T-cell (primary cell): ENCODE results near the gene KCTD3. TPM values are rescaled to one million over a fixed set of nuclear protein-coding genes. Genes with fewer than 3 reads are reported as not detected.

ENCODE experiments used
- ATAC-seq, 4 experiments: fragments of 200-7000 bp in 3 of 4; fragments of 150-1000 bp in 1 of 4; cut with Tn5 transposase; replicated peaks in 1 of 4; 1 replicate in 3 of 4; 2 replicates in 1 of 4; pipeline ENCODE4 v1.10.0; 2021; ENCODE audit warnings: moderate library complexity in 3 of 4, mild to moderate bottlenecking in 2 of 4, moderate number of reproducible peaks in 1 of 4
- CTCF ChIA-PET, 2 donors: fragments of 300-600 bp; sonication (Branson Sonifier 250); formaldehyde crosslinking; loops; one replicate each; lab custom pipeline; 2022; ENCODE audit warnings: antibody characterized with exemption in 2 of 2; lab: Charles Lee
- POLR2A ChIA-PET, 2 donors: fragments of 300-600 bp; sonication (Branson Sonifier 250); formaldehyde crosslinking; loops; one replicate each; lab custom pipeline; 2022; ENCODE audit warnings: antibody characterized with exemption in 2 of 2; lab: Charles Lee
- DNase-seq, 35 experiments: peaks; one replicate each; pipeline versions ENCODE4 v3.0.0 to v3.0.0-alpha.2; 2013 to 2023
- H3K27ac ChIP-seq: one replicate; pipeline ENCODE4 v1.5.1; 2013; ENCODE audit warnings: low read length
- H3K27me3 ChIP-seq, 2 experiments: replicated peaks in 1 of 2; 1 replicate in 1 of 2; 2 replicates in 1 of 2; pipeline versions ENCODE4 v1.6.1 to v1.7.0; 2013; ENCODE audit warnings: low read length in 1 of 2, mixed read lengths in 1 of 2; ENCODE audit not compliant: control insufficient read depth in 2 of 2, insufficient read depth in 2 of 2; ENCODE audit errors: extremely low read depth in 1 of 2
- H3K36me3 ChIP-seq, 2 donors: 1 replicate in 1 of 2; 2 replicates in 1 of 2; pipeline versions ENCODE4 v1.6.1 to v1.7.0; 2013; ENCODE audit warnings: low read length in 1 of 2; ENCODE audit not compliant: control insufficient read depth in 2 of 2, insufficient read depth in 1 of 2; ENCODE audit errors: extremely low read depth in 1 of 2
- H3K4me1 ChIP-seq, 2 experiments: 1 replicate in 1 of 2; 2 replicates in 1 of 2; pipeline versions ENCODE4 v1.6.1 to v1.7.0; 2013; ENCODE audit warnings: low read length in 2 of 2, mixed read lengths in 1 of 2; ENCODE audit not compliant: insufficient read depth in 2 of 2, control insufficient read depth in 1 of 2; ENCODE audit errors: extremely low read depth in 1 of 2
- H3K4me3 ChIP-seq, 2 donors: 1 replicate in 1 of 2; 2 replicates in 1 of 2; pipeline versions ENCODE4 v1.5.1 to v1.7.0; 2013; ENCODE audit warnings: mild to moderate bottlenecking in 2 of 2, low read length in 1 of 2, moderate library complexity in 1 of 2; ENCODE audit not compliant: control insufficient read depth in 1 of 2; ENCODE audit errors: extremely low read depth in 1 of 2
- H3K9me3 ChIP-seq: 2 replicates; pipeline ENCODE4 v1.7.0; 2013
- H3K27ac Mint-ChIP-seq, 2 donors: one replicate each; pipeline ENCODE4 v1.8.0; 2020 to 2021; ENCODE audit warnings: mild to moderate bottlenecking in 2 of 2, mixed read lengths in 2 of 2
- H3K27me3 Mint-ChIP-seq, 2 donors: one replicate each; pipeline ENCODE4 v1.8.0; 2021 to 2022; ENCODE audit warnings: mixed read lengths in 2 of 2
- H3K36me3 Mint-ChIP-seq: one replicate; pipeline ENCODE4 v1.8.0; 2021; ENCODE audit warnings: mixed read lengths
- H3K4me1 Mint-ChIP-seq, 3 donors: one replicate each; pipeline ENCODE4 v1.8.0; 2020 to 2022; ENCODE audit warnings: mixed read lengths in 3 of 3, mild to moderate bottlenecking in 1 of 3
- H3K4me3 Mint-ChIP-seq, 3 donors: one replicate each; pipeline ENCODE4 v1.8.0; 2020 to 2022; ENCODE audit warnings: mild to moderate bottlenecking in 3 of 3, mixed read lengths in 3 of 3, moderate library complexity in 3 of 3
- H3K9me3 Mint-ChIP-seq, 3 donors: one replicate each; pipeline ENCODE4 v1.8.0; 2020 to 2022; ENCODE audit warnings: mixed read lengths in 3 of 3
- WGBS: methylation state at CpG from one replicate; pipeline ENCODE4 v1.1.5; 2013; ENCODE audit warnings: missing lambda C conversion rate; ENCODE audit not compliant: insufficient coverage; 5-methylcytosine and 5-hydroxymethylcytosine counted together
- total RNA-seq, 35 experiments: library from RNA in 6 of 35; stranded (reverse) in 6 of 35; fragments of 120-200 nt in 1 of 35; gene quantifications; one replicate each; pipeline versions ENCODE4 v1.2.1 to v1.2.4 and lab custom pipeline; 2013 to 2026

KCTD3 gene
- total RNA-seq, 5 donors from 2014 or later (not counting 1 experiment from before 2014, with no cell fraction given) = 1.9 to 4.2 (median 3.6) TPM

- Mint-ChIP-seq H3K27ac (no peak overlapping the region), H3K36me3 (peaks cover 17% of the 10 kb centered on the region), H3K4me1 (no peaks in the 10 kb centered on the region), H3K4me3 (no peak overlapping the region), H3K27me3 (no peaks in the 10 kb centered on the region), H3K9me3 (peaks cover 2 to 4% (median 4%) of the 10 kb centered on the region in 3 donors)
- no peaks in the 10 kb centered on the region for H3K27me3 ChIP-seq
- H3K4me1 ChIP-seq = no peaks in the 10 kb centered on the region
- POLR2A ChIA-PET = no interaction called here
- ATAC-seq = no peak
- no peak overlapping the region for H3K4me3 ChIP-seq
- no peaks in the 10 kb centered on the region for H3K36me3 ChIP-seq
- CTCF ChIA-PET = no interaction called here
- no peaks in the 10 kb centered on the region for H3K9me3 ChIP-seq
- no peak for DNase-seq
- H3K27ac ChIP-seq = no peak overlapping the region
- 79% methylated on average over 4 of the region's 4 CpGs for WGBS
Observed at GRCh38 chr1:215590779-215591491, 23.8 kb downstream of the KCTD3 start.

GRCh38 chr1:215594640-215595039 lies 27.5 kb downstream of the KCTD3 start:
- Mint-ChIP-seq H3K36me3 (peaks cover 23% of the 10 kb centered on the region), H3K27me3 (no peaks in the 10 kb centered on the region), H3K9me3 (peaks cover 2 to 4% (median 4%) of the 10 kb centered on the region in 3 donors), H3K4me1 (no peaks in the 10 kb centered on the region), H3K27ac (no peak overlapping the region), H3K4me3 (no peak overlapping the region)
- ATAC-seq (no peak), DNase-seq (no peak)
- Histone ChIP-seq H3K27ac (no peak overlapping the region), H3K36me3 (no peaks in the 10 kb centered on the region), H3K27me3 (no peaks in the 10 kb centered on the region), H3K4me1 (no peaks in the 10 kb centered on the region), H3K4me3 (no peak overlapping the region), H3K9me3 (no peaks in the 10 kb centered on the region)
- ChIA-PET POLR2A (no interaction called here), CTCF (no interaction called here)
- 80% methylated on average over 1 of the region's 3 CpGs for WGBS

GRCh38 chr1:215595231-215595630 lies 28.1 kb downstream of the KCTD3 start:
- H3K36me3 ChIP-seq = no peaks in the 10 kb centered on the region
- DNase-seq (no peak), ATAC-seq (no peak)
- peaks cover 2 to 4% (median 4%) of the 10 kb centered on the region in 3 donors for H3K9me3 Mint-ChIP-seq
- no peaks in the 10 kb centered on the region for H3K4me1 ChIP-seq
- H3K4me3 ChIP-seq = no peak overlapping the region
- H3K36me3 Mint-ChIP-seq = peaks cover 22% of the 10 kb centered on the region
- POLR2A ChIA-PET = no interaction called here
- H3K4me3 Mint-ChIP-seq = no peak overlapping the region
- CTCF ChIA-PET = no interaction called here
- WGBS = 83% methylated on average over 1 of the region's 2 CpGs
- no peaks in the 10 kb centered on the region for H3K9me3 ChIP-seq
- H3K4me1 Mint-ChIP-seq = no peaks in the 10 kb centered on the region
- no peaks in the 10 kb centered on the region for H3K27me3 ChIP-seq
- no peak overlapping the region for H3K27ac Mint-ChIP-seq
- no peak overlapping the region for H3K27ac ChIP-seq
- H3K27me3 Mint-ChIP-seq = no peaks in the 10 kb centered on the region

GRCh38 chr1:215597961-215598360 lies 30.9 kb downstream of the KCTD3 start:
- Mint-ChIP-seq H3K4me1 (no peaks in the 10 kb centered on the region), H3K27me3 (no peaks in the 10 kb centered on the region), H3K9me3 (no peaks in the 10 kb centered on the region), H3K4me3 (no peak overlapping the region), H3K36me3 (peaks cover 14% of the 10 kb centered on the region), H3K27ac (no peak overlapping the region)
- Histone ChIP-seq H3K9me3 (no peaks in the 10 kb centered on the region), H3K27ac (no peak overlapping the region), H3K27me3 (no peaks in the 10 kb centered on the region), H3K4me3 (no peak overlapping the region), H3K36me3 (no peaks in the 10 kb centered on the region), H3K4me1 (no peaks in the 10 kb centered on the region)
- CTCF ChIA-PET = no interaction called here
- POLR2A ChIA-PET = no interaction called here
- ATAC-seq (no peak), DNase-seq (no peak)

GRCh38 chr1:215599418-215600074 lies 32.4 kb downstream of the KCTD3 start:
- H3K9me3 ChIP-seq = no peaks in the 10 kb centered on the region
- no peak overlapping the region for H3K4me3 ChIP-seq
- WGBS = 65% methylated on average over 2 of the region's 3 CpGs
- no peaks in the 10 kb centered on the region for H3K4me1 Mint-ChIP-seq
- H3K27ac Mint-ChIP-seq = no peak overlapping the region
- H3K36me3 ChIP-seq = no peaks in the 10 kb centered on the region
- ChIA-PET POLR2A (no interaction called here), CTCF (interaction anchor here in 1 of 2 donors (0.7 kb wide), 1 partner anchor 1626 kb away, joined by 5 read pairs; no protein-coding TSS in a partner anchor)
- no peaks in the 10 kb centered on the region for H3K27me3 Mint-ChIP-seq
- H3K4me1 ChIP-seq = no peaks in the 10 kb centered on the region
- no peaks in the 10 kb centered on the region for H3K9me3 Mint-ChIP-seq
- no peak overlapping the region for H3K4me3 Mint-ChIP-seq
- DNase-seq (no peak), ATAC-seq (no peak)
- no peaks in the 10 kb centered on the region for H3K27me3 ChIP-seq
- no peak overlapping the region for H3K27ac ChIP-seq
- H3K36me3 Mint-ChIP-seq = peaks cover 14% of the 10 kb centered on the region

GRCh38 chr1:215600258-215600792 lies 33.2 kb downstream of the KCTD3 start:
- H3K27me3 Mint-ChIP-seq = no peaks in the 10 kb centered on the region

More at GRCh38 chr1:215600258-215600792, 33.2 kb downstream of the KCTD3 start:
- no peaks in the 10 kb centered on the region for H3K27me3 ChIP-seq
- DNase-seq (no peak), ATAC-seq (no peak)
- peaks cover 14% of the 10 kb centered on the region for H3K36me3 Mint-ChIP-seq
- POLR2A ChIA-PET = no interaction called here
- H3K27ac Mint-ChIP-seq = no peak overlapping the region
- H3K4me1 ChIP-seq = no peaks in the 10 kb centered on the region
- H3K9me3 Mint-ChIP-seq = no peaks in the 10 kb centered on the region
- H3K36me3 ChIP-seq = no peaks in the 10 kb centered on the region
- H3K4me1 Mint-ChIP-seq = no peaks in the 10 kb centered on the region
- H3K27ac ChIP-seq = no peak overlapping the region
- no peak overlapping the region for H3K4me3 Mint-ChIP-seq
- no peaks in the 10 kb centered on the region for H3K9me3 ChIP-seq
- no peak overlapping the region for H3K4me3 ChIP-seq
- CTCF ChIA-PET = interaction anchor here (0.5 to 0.7 kb wide), 3 partner anchors 17 to 1625 kb away, joined by 3 to 5 read pairs (median 4); no protein-coding TSS in a partner anchor
